B cell (primary cell): ENCODE results near the gene TEKT1. TPM values are rescaled to one million over a fixed set of nuclear protein-coding genes. Genes with fewer than 3 reads are reported as not detected.

Source experiments
- ATAC-seq: fragments of 200-7000 bp; cut with Tn5 transposase; one replicate; pipeline ENCODE4 v1.10.0; 2021; ENCODE audit warnings: low read depth, mild to moderate bottlenecking, moderate number of reproducible peaks, moderate library complexity
- CTCF ChIA-PET: fragments of 350-600 bp; sonication (Branson Sonifier 250); formaldehyde crosslinking; loops from one replicate; lab custom pipeline; 2021; ENCODE audit warnings: antibody characterized with exemption, inconsistent platforms; lab: Charles Lee
- POLR2A ChIA-PET: fragments of 350-600 bp; sonication (Branson Sonifier 250); formaldehyde crosslinking; loops from one replicate; lab custom pipeline; 2021; ENCODE audit warnings: antibody characterized with exemption; lab: Charles Lee
- DNase-seq: peaks from one replicate; pipeline ENCODE4 v3.0.0; 2013
- H2AFZ ChIP-seq: 2 replicates; pipeline ENCODE4 v1.6.1; 2012; ENCODE audit warnings: mild to moderate bottlenecking, low read depth, low read length; ENCODE audit not compliant: insufficient read depth, poor library complexity, severe bottlenecking
- H3K27ac ChIP-seq, 2 donors: 1 replicate in 1 of 2; 2 replicates in 1 of 2; pipeline ENCODE4 v1.5.1; 2012 to 2013; ENCODE audit warnings: low read length in 2 of 2, mild to moderate bottlenecking in 2 of 2, moderate library complexity in 1 of 2
- H3K27me3 ChIP-seq, 4 experiments: fragments of 200-600 bp in 1 of 4; sonication (generic) in 1 of 4; replicated peaks in 1 of 4; 1 replicate in 2 of 4; 2 replicates in 2 of 4; pipeline versions ENCODE4 v1.6.1 to v1.7.0; 2013 to 2016; ENCODE audit warnings: low read length in 3 of 4, mild to moderate bottlenecking in 2 of 4, mixed read lengths in 1 of 4, moderate library complexity in 1 of 4; ENCODE audit not compliant: insufficient read depth in 4 of 4, control insufficient read depth in 3 of 4; ENCODE audit errors: control extremely low read depth in 1 of 4
- H3K36me3 ChIP-seq, 2 experiments: replicated peaks in 1 of 2; 1 replicate in 1 of 2; 2 replicates in 1 of 2; pipeline versions ENCODE4 v1.6.1 to v1.7.1; 2013; ENCODE audit warnings: low read length in 1 of 2; ENCODE audit not compliant: insufficient read depth in 2 of 2, control insufficient read depth in 1 of 2; ENCODE audit errors: control extremely low read depth in 1 of 2, extremely low read depth in 1 of 2
- H3K4me1 ChIP-seq, 2 donors: fragments of 200-600 bp in 1 of 2; sonication (generic) in 1 of 2; 1 replicate in 1 of 2; 2 replicates in 1 of 2; pipeline versions ENCODE4 v1.5.1 to v1.6.1; 2013 to 2017; ENCODE audit warnings: low read length in 2 of 2; ENCODE audit not compliant: control insufficient read depth in 2 of 2, insufficient read depth in 2 of 2
- H3K4me2 ChIP-seq: replicated peaks from 2 replicates; pipeline ENCODE3; 2012; ENCODE audit warnings: mild to moderate bottlenecking, low read depth, low read length; ENCODE audit not compliant: poor library complexity, severe bottlenecking
- H3K4me3 ChIP-seq, 5 experiments: fragments of 200-600 bp in 1 of 5; sonication (generic) in 1 of 5; 1 replicate in 3 of 5; 2 replicates in 2 of 5; pipeline versions ENCODE4 v1.5.1 to v1.7.0; 2011 to 2016; ENCODE audit warnings: low read length in 4 of 5, mild to moderate bottlenecking in 4 of 5, low read depth in 2 of 5, control low read depth in 1 of 5, moderate library complexity in 1 of 5; ENCODE audit not compliant: insufficient read depth in 1 of 5; ENCODE audit errors: control extremely low read depth in 1 of 5, extremely low read depth in 1 of 5
- H3K79me2 ChIP-seq: fragments of 200-600 bp; sonication (generic); one replicate; pipeline ENCODE4 v1.6.0; 2016; ENCODE audit warnings: low read length; ENCODE audit not compliant: control insufficient read depth, insufficient read depth
- H3K9ac ChIP-seq: fragments of 200-600 bp; sonication (generic); 2 replicates; pipeline ENCODE4 v1.6.1; 2017; ENCODE audit warnings: mild to moderate bottlenecking, low read length, moderate library complexity
- H3K9me3 ChIP-seq, 3 donors: one replicate each; pipeline versions ENCODE4 v1.6.1 to v1.7.1; 2013; ENCODE audit warnings: low read length in 2 of 3; ENCODE audit not compliant: control insufficient read depth in 2 of 3, insufficient read depth in 1 of 3; ENCODE audit errors: control extremely low read depth in 1 of 3
- H4K20me1 ChIP-seq: 2 replicates; pipeline ENCODE4 v1.6.0; 2012; ENCODE audit warnings: mild to moderate bottlenecking, low read length; ENCODE audit not compliant: insufficient read depth, control insufficient read depth, poor library complexity, severe bottlenecking
- H3K27ac Mint-ChIP-seq: one replicate; pipeline ENCODE4 v1.8.0; 2021; ENCODE audit warnings: mixed read lengths
- H3K27me3 Mint-ChIP-seq: one replicate; pipeline ENCODE4 v1.8.0; 2021; ENCODE audit warnings: mixed read lengths
- H3K4me1 Mint-ChIP-seq: one replicate; pipeline ENCODE4 v1.8.0; 2021; ENCODE audit warnings: mixed read lengths
- H3K4me3 Mint-ChIP-seq: one replicate; pipeline ENCODE4 v1.8.0; 2021; ENCODE audit warnings: mixed read lengths
- H3K9me3 Mint-ChIP-seq: one replicate; pipeline ENCODE4 v1.8.0; 2022; ENCODE audit warnings: mixed read lengths; ENCODE audit not compliant: insufficient read depth
- CTCF ChIP-seq: fragments of 200-600 bp; IDR thresholded peaks from one replicate; pipeline ENCODE4 v1.8.0; 2022; ENCODE audit warnings: antibody characterized with exemption, mild to moderate bottlenecking
- EZH2 ChIP-seq: IDR thresholded peaks from 2 replicates; pipeline ENCODE4 v1.6.1; 2012; ENCODE audit warnings: borderline replicate concordance, low read depth, mild to moderate bottlenecking, moderate library complexity, low read length; ENCODE audit not compliant: insufficient read depth, poor library complexity, severe bottlenecking
- WGBS: methylation state at CpG from one replicate; pipeline ENCODE4 v1.1.5; 2013; ENCODE audit warnings: missing lambda C conversion rate; ENCODE audit not compliant: insufficient coverage; 5-methylcytosine and 5-hydroxymethylcytosine counted together
- intact Hi-C: fragments of 100-400 bp; cut with micrococcal nuclease; formaldehyde crosslinking; loops from one replicate; pipeline ENCODE4 v1.10.0; 2022
- polyA plus RNA-seq: library from polyadenylated mRNA; depleted of rRNA; stranded (reverse); fragments of >200 nt; gene quantifications from 2 replicates; pipeline ENCODE4 v1.2.3, GENCODE V29; 2012
- total RNA-seq, 2 donors: library from RNA; stranded (reverse); fragments of 120-200 nt in 1 of 2; gene quantifications; 1 replicate in 1 of 2; 2 replicates in 1 of 2; pipeline versions ENCODE4 v1.2.3 to v1.2.4, GENCODE V29; 2013 to 2022

Gene TEKT1
- total and polyA plus RNA-seq, 2 donors (not counting 1 experiment from before 2014, with no cell fraction given), result not detected

DNA sequence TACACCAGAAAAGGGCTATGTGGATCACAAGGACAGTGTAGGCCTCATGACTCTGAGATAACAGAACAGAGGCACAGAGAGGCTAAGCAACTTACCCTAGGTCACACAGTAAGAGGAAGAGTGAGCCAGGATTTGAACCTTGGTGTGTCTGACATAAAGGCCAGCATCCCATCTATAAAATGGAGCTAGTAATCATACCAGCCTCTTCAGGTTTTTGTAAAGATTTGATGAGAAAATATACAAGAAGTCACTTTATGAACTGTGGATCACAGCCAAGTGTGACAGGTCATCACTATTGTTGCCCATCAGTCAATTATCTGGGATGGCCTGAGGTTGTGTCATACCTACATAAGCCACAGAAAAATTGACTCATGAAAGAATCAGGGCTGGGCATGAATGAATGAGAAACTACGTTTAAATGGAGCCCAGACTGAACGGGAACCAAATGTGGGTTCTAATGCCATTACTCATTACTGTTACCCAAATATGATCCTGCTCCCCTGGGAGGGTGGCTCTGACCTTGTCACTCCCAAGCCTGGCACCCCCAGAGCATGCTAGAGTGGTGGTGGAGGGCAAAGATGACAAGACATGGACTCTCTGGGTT is 34.5 kb downstream of the TEKT1 start:
- POLR2A ChIA-PET, result no interaction called here
- DNase-seq, result no peak
- H3K27me3 ChIP-seq, result peaks cover 0 to 6% (median 4%) of the 10 kb centered on the region in 4 experiments
- intact Hi-C loops, result no loop called here
- no peak overlapping the region for H2AFZ ChIP-seq
- TF ChIP-seq CTCF (no peak), EZH2 (no peak)
- no peaks in the 10 kb centered on the region for H3K9me3 Mint-ChIP-seq
- H3K9me3 ChIP-seq, result no peaks in the 10 kb centered on the region
- H3K4me1 Mint-ChIP-seq, result no peaks in the 10 kb centered on the region
- WGBS, result no CpG with 5 or more reads among the region's 2 CpGs
- H3K4me2 ChIP-seq, result no peak overlapping the region
- no peak overlapping the region for H3K27ac ChIP-seq
- no peak for ATAC-seq
- no peaks in the 10 kb centered on the region for H3K36me3 ChIP-seq
- no peaks in the 10 kb centered on the region for H4K20me1 ChIP-seq
- no peak overlapping the region for H3K4me3 ChIP-seq
- CTCF ChIA-PET, result no interaction called here
- H3K4me3 Mint-ChIP-seq, result no peak overlapping the region
- H3K27me3 Mint-ChIP-seq, result peaks cover 37% of the 10 kb centered on the region
- no peaks in the 10 kb centered on the region for H3K4me1 ChIP-seq
- H3K9ac ChIP-seq, result no peak overlapping the region
- H3K27ac Mint-ChIP-seq, result no peak overlapping the region
- no peaks in the 10 kb centered on the region for H3K79me2 ChIP-seq

GRCh38 chr17:6796017-6796886 is 35.3 kb downstream of the TEKT1 start:
- Histone ChIP-seq H3K79me2 (no peaks in the 10 kb centered on the region), H3K4me3 (no peak overlapping the region), H3K27me3 (peaks cover 0 to 6% (median 4%) of the 10 kb centered on the region in 4 experiments), H3K36me3 (no peaks in the 10 kb centered on the region), H3K9ac (no peak overlapping the region), H3K4me1 (no peaks in the 10 kb centered on the region), H4K20me1 (no peaks in the 10 kb centered on the region), H3K27ac (no peak overlapping the region), H3K9me3 (no peaks in the 10 kb centered on the region), H2AFZ (no peak overlapping the region), H3K4me2 (no peak overlapping the region)
- TF ChIP-seq EZH2 (no peak), CTCF (no peak)
- H3K27me3 Mint-ChIP-seq, result peaks cover 41% of the 10 kb centered on the region
- no peak overlapping the region for H3K4me3 Mint-ChIP-seq
- ChIA-PET CTCF (interaction anchor here (1.5 kb wide), 1 partner anchor 323 kb away, joined by 6 read pairs; no protein-coding TSS in a partner anchor), POLR2A (no interaction called here)
- 75% methylated on average over 6 of the region's 10 CpGs for WGBS
- no peak overlapping the region for H3K27ac Mint-ChIP-seq
- intact Hi-C loops, result no loop called here
- no peak for ATAC-seq
- no peak for DNase-seq
- no peaks in the 10 kb centered on the region for H3K4me1 Mint-ChIP-seq
- no peaks in the 10 kb centered on the region for H3K9me3 Mint-ChIP-seq
